WTC11 (cell line): ENCODE measurements around the gene F10. TPM values are rescaled to one million over a fixed set of nuclear protein-coding genes. Genes with fewer than 3 reads are reported as not detected.
A peak's percentile ranks its signal among the peaks of the same experiment; 100 is the strongest.

Source experiments
- ATAC-seq: fragments of 200-7000 bp; cut with Tn5 transposase; 2 replicates; pipeline ENCODE4 v1.10.0; 2021; ENCODE audit warnings: mild to moderate bottlenecking, moderate library complexity
- CTCF ChIA-PET: fragments of 300-600 bp; sonication (Branson Sonifier 250); formaldehyde crosslinking; loops from one replicate; lab custom pipeline; 2021; ENCODE audit warnings: antibody characterized with exemption; lab: Charles Lee
- POLR2A ChIA-PET: fragments of 350-600 bp; sonication (Branson Sonifier 250); formaldehyde crosslinking; loops from one replicate; lab custom pipeline; 2021; ENCODE audit warnings: antibody characterized with exemption; lab: Charles Lee
- DNase-seq: peaks from one replicate; pipeline ENCODE4 v3.0.0; 2021; ENCODE audit warnings: low spot score
- H3K27ac Mint-ChIP-seq: 2 replicates; pipeline ENCODE4 v1.8.0; 2021; ENCODE audit warnings: mixed read lengths
- H3K27me3 Mint-ChIP-seq: 2 replicates; pipeline ENCODE4 v1.8.0; 2021; ENCODE audit warnings: low read depth, mild to moderate bottlenecking, moderate library complexity, mixed read lengths
- H3K36me3 Mint-ChIP-seq: 2 replicates; pipeline ENCODE4 v1.8.0; 2021; ENCODE audit warnings: mixed read lengths
- H3K4me1 Mint-ChIP-seq: 2 replicates; pipeline ENCODE4 v1.8.0; 2022; ENCODE audit warnings: mixed read lengths
- H3K4me3 Mint-ChIP-seq: 2 replicates; pipeline ENCODE4 v1.8.0; 2021; ENCODE audit warnings: mild to moderate bottlenecking, moderate library complexity, mixed read lengths
- H3K9me3 Mint-ChIP-seq: 2 replicates; pipeline ENCODE4 v1.8.0; 2021; ENCODE audit warnings: mixed read lengths
- AR ChIP-seq: fragments of 250-450 bp; sonication (Bioruptor Pico); IDR thresholded peaks from 2 replicates; pipeline ENCODE4 v1.9.0; 2021; ENCODE audit warnings: mild to moderate bottlenecking
- CDX4 ChIP-seq: fragments of 250-450 bp; sonication (Bioruptor Pico); IDR thresholded peaks from 2 replicates; pipeline ENCODE4 v1.9.0; 2021; ENCODE audit warnings: moderate library complexity, mild to moderate bottlenecking, inconsistent platforms, borderline replicate concordance
- CREM ChIP-seq: sonication (generic); formaldehyde crosslinking; IDR thresholded peaks from 2 replicates; pipeline ENCODE4 v1.8.1; 2022; ENCODE audit warnings: mild to moderate bottlenecking, missing genetic modification reagents, moderate library complexity
- E2F4 ChIP-seq: sonication (generic); formaldehyde crosslinking; IDR thresholded peaks from 2 replicates; pipeline ENCODE4 v1.8.1; 2022; ENCODE audit warnings: low read depth, mild to moderate bottlenecking, moderate library complexity, missing genetic modification reagents, borderline replicate concordance
- E2F5 ChIP-seq: sonication (generic); formaldehyde crosslinking; IDR thresholded peaks from 2 replicates; pipeline ENCODE4 v1.8.1; 2022; ENCODE audit warnings: mild to moderate bottlenecking, moderate library complexity, missing genetic modification reagents
- ERG ChIP-seq: fragments of 250-450 bp; sonication (Bioruptor Pico); IDR thresholded peaks from 2 replicates; pipeline ENCODE4 v1.8.0; 2021; ENCODE audit warnings: mild to moderate bottlenecking
- ESRRA ChIP-seq: sonication (generic); formaldehyde crosslinking; IDR thresholded peaks from 2 replicates; pipeline ENCODE4 v1.8.1; 2022; ENCODE audit warnings: mild to moderate bottlenecking, missing genetic modification reagents, borderline replicate concordance
- GTF2I ChIP-seq: fragments of 250-450 bp; sonication (Bioruptor Pico); conservative IDR thresholded peaks from 2 replicates; pipeline ENCODE4 v1.4.0; 2021; ENCODE audit warnings: mild to moderate bottlenecking
- HMGA2 ChIP-seq: fragments of 250-450 bp; sonication (Bioruptor Pico); IDR thresholded peaks from 2 replicates; pipeline ENCODE4 v1.4.0; 2021; ENCODE audit warnings: mild to moderate bottlenecking, moderate library complexity
- OVOL2 ChIP-seq: fragments of 250-450 bp; sonication (Bioruptor Pico); IDR thresholded peaks from 2 replicates; pipeline ENCODE4 v1.9.0; 2021; ENCODE audit warnings: mild to moderate bottlenecking, borderline replicate concordance
- TCF7 ChIP-seq: sonication (generic); formaldehyde crosslinking; IDR thresholded peaks from 2 replicates; pipeline ENCODE4 v1.8.0; 2022; ENCODE audit warnings: mild to moderate bottlenecking, low read depth, missing genetic modification reagents, moderate library complexity
- TP53 ChIP-seq: sonication (generic); formaldehyde crosslinking; IDR thresholded peaks from 2 replicates; pipeline ENCODE4 v1.8.1; 2023; ENCODE audit warnings: mild to moderate bottlenecking, missing genetic modification reagents
- USF1 ChIP-seq: sonication (generic); formaldehyde crosslinking; IDR thresholded peaks from 2 replicates; pipeline ENCODE4 v1.8.0; 2022; ENCODE audit warnings: mild to moderate bottlenecking, missing genetic modification reagents
- ZMAT4 ChIP-seq: fragments of 250-450 bp; sonication (Bioruptor Pico); IDR thresholded peaks from 2 replicates; pipeline ENCODE4 v1.9.0; 2021; ENCODE audit warnings: mild to moderate bottlenecking
- ZNF138 ChIP-seq: sonication (generic); formaldehyde crosslinking; conservative IDR thresholded peaks from 2 replicates; pipeline ENCODE4 v1.8.1; 2022; ENCODE audit warnings: mild to moderate bottlenecking, moderate library complexity, missing genetic modification reagents
- ZNF281 ChIP-seq: sonication (generic); formaldehyde crosslinking; IDR thresholded peaks from 2 replicates; pipeline ENCODE4 v1.8.0; 2023; ENCODE audit warnings: mild to moderate bottlenecking, missing genetic modification reagents
- ZNF532 ChIP-seq: fragments of 250-450 bp; sonication (Bioruptor Pico); IDR thresholded peaks from 2 replicates; pipeline ENCODE4 v1.9.0; 2021; ENCODE audit warnings: mild to moderate bottlenecking, borderline replicate concordance
- total RNA-seq: library from RNA; stranded (reverse); gene quantifications from 3 replicates; pipeline ENCODE4 v1.2.3, GENCODE V29; 2021

Gene F10
- total RNA-seq, 1 experiment from 2014 or later, result 0.87 TPM

GRCh38 chr13:113171250-113172125 is 48.9 kb downstream of the F10 start:
- no peaks in the 10 kb centered on the region for H3K9me3 Mint-ChIP-seq
- H3K36me3 Mint-ChIP-seq, result peaks cover 36% of the 10 kb centered on the region
- no peak for ATAC-seq
- no peak overlapping the region for H3K4me3 Mint-ChIP-seq
- peak overlapping the region; percentile 34; the same call in 1 of the 2 replicates for H3K27ac Mint-ChIP-seq
- peaks cover 16% of the 10 kb centered on the region for H3K4me1 Mint-ChIP-seq
- TF ChIP-seq ZMAT4 (no peak), ERG (CRISPR knock-in tag) (no peak), USF1 (CRISPR knock-in tag) (no peak), TP53 (no peak), E2F5 (CRISPR knock-in tag) (no peak), HMGA2 (CRISPR knock-in tag) (no peak), AR (CRISPR knock-in tag) (no peak), CREM (CRISPR knock-in tag) (no peak), ZNF532 (CRISPR knock-in tag) (no peak), OVOL2 (CRISPR knock-in tag) (no peak), ESRRA (CRISPR knock-in tag) (no peak)
- TF ChIP-seq, all 79 proteins: peak for 0
- H3K27me3 Mint-ChIP-seq, result no peaks in the 10 kb centered on the region
- ChIA-PET CTCF (no interaction called here), POLR2A (no interaction called here)
- DNase-seq, result no peak

GRCh38 chr13:113172419-113172926 is 49.9 kb downstream of the F10 start:
- CTCF ChIA-PET, result no interaction called here
- H3K4me1 Mint-ChIP-seq, result peaks cover 16% of the 10 kb centered on the region
- no peak for DNase-seq
- H3K4me3 Mint-ChIP-seq, result no peak overlapping the region
- POLR2A ChIA-PET, result no interaction called here
- no peaks in the 10 kb centered on the region for H3K9me3 Mint-ChIP-seq
- ATAC-seq, result no peak
- H3K27ac Mint-ChIP-seq, result no peak overlapping the region
- H3K36me3 Mint-ChIP-seq, result peaks cover 38% of the 10 kb centered on the region
- no peaks in the 10 kb centered on the region for H3K27me3 Mint-ChIP-seq
- TF ChIP-seq ZNF281 (CRISPR knock-in tag) (no peak), GTF2I (no peak), E2F4 (CRISPR knock-in tag) (no peak), ZNF138 (no peak), CDX4 (CRISPR knock-in tag) (no peak), TCF7 (no peak)
